Activated T-cell treated with anti-CD3 and anti-CD28 coated beads, Interleukin-2, amount 50 U/mL, for 24 hours (primary cell): Measurements from ENCODE around the gene TEKT5.

Experiments
- DNase-seq: peaks from one replicate; pipeline ENCODE4 v3.0.0-alpha.2; 2020
- H3K27ac Mint-ChIP-seq: 2 replicates; pipeline ENCODE4 v1.8.0; 2020; ENCODE audit warnings: mild to moderate bottlenecking, mixed read lengths
- H3K27me3 Mint-ChIP-seq: 2 replicates; pipeline ENCODE4 v1.8.0; 2020; ENCODE audit warnings: mixed read lengths
- H3K36me3 Mint-ChIP-seq: 2 replicates; pipeline ENCODE4 v1.8.0; 2020; ENCODE audit warnings: low read depth, mixed read lengths
- H3K4me1 Mint-ChIP-seq: 2 replicates; pipeline ENCODE4 v1.8.0; 2020; ENCODE audit warnings: low read depth, mixed read lengths
- H3K4me3 Mint-ChIP-seq: 2 replicates; pipeline ENCODE4 v1.8.0; 2020; ENCODE audit warnings: mild to moderate bottlenecking, moderate library complexity, mixed read lengths
- H3K9me3 Mint-ChIP-seq: 2 replicates; pipeline ENCODE4 v1.8.0; 2020; ENCODE audit warnings: mixed read lengths

TEKT5 gene

DNA sequence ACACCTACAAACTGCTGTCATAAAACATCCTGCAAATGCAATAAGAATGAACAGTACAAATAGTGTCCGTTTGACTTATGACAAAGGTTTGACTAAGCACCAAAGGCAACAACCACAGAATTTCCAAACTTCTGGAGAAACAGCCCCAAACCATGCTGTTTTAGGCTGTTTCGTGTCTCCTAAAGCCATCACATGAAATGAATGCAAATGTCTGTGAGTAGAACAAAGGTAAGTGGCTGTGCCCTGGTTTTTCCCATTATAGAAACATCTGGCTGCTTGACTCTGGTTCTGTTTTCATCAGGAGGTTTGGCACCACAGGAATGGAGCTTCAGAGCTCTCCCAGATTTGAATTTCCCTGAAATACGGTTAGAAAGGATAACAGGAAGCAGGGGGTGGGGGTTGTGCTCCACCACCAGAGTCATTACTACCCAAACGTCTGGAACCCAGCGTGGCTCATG lies 109.7 kb downstream of the TEKT5 start:
- Mint-ChIP-seq H3K27me3 (peaks cover 62% of the 10 kb centered on the region), H3K4me3 (no peak overlapping the region), H3K36me3 (no peaks in the 10 kb centered on the region), H3K9me3 (no peaks in the 10 kb centered on the region), H3K4me1 (peaks cover 2% of the 10 kb centered on the region), H3K27ac (no peak overlapping the region)
- DNase-seq = no peak

DNA sequence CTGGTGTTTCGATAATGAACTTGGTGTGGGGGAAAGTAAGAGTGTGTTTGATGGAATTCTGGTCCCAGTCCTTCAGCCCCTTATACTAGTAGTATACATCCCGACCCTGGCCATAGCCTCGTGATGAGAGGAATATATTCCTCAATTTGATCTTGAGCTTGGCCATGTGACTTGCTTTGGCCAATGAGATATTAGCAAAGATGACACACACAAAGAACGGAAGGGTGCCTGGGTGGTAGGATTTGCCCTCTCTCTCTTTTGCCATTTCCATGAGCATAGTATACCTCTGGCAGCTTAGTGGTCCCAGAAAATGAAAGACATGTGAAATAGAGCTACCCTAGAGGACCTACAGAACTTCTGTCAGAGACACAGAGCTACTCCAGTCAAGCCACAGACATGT lies 111.5 kb downstream of the TEKT5 start:
- Mint-ChIP-seq H3K9me3 (no peaks in the 10 kb centered on the region), H3K27me3 (peaks cover 74% of the 10 kb centered on the region), H3K27ac (no peak overlapping the region), H3K4me3 (no peak overlapping the region), H3K36me3 (no peaks in the 10 kb centered on the region), H3K4me1 (peaks cover 2% of the 10 kb centered on the region)
- DNase-seq = no peak

DNA sequence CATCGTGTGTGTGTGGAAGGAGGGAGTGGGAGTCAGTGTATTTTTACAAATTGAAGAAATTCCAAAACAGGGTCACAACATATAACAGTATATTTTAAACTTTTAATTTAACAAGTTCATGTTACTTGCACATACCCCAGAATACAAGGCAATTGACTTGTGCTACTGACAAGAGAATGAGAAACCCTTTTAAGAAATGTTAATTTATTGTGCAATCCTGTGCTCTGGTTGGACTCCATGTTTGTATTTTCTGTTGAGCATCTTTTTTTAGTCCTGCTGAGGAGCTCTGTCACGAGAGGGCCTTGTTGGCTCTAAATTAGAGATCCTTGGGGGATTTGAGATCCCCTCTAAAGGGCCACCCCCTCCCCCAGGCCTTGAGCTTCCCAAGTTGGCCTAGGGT lies 113.2 kb downstream of the TEKT5 start:
- Mint-ChIP-seq H3K9me3 (no peaks in the 10 kb centered on the region), H3K27ac (no peak overlapping the region), H3K4me3 (no peak overlapping the region), H3K4me1 (peaks cover 2% of the 10 kb centered on the region), H3K27me3 (peaks cover 73% of the 10 kb centered on the region), H3K36me3 (no peaks in the 10 kb centered on the region)
- no peak for DNase-seq

DNA sequence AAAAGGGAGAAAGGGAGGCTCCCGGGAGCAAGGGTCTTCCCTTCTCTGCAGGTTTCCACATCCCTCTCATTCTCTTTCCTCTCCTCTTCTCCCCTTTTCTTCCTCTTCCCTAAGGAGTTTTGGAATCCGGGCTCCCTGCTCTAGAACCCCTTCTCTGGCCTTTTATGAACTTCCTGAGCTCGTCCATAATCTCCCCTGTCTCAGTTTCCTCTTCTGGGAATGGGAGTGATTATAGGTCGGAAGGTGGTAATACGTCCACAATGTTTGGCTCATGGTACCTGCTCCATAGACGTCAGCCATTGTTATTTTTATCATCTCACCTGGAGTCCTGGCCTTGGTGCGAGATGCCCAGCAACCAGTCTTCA lies 113.9 kb downstream of the TEKT5 start:
- no peak for DNase-seq
- Mint-ChIP-seq H3K4me3 (no peak overlapping the region), H3K4me1 (peaks cover 2% of the 10 kb centered on the region), H3K27ac (no peak overlapping the region), H3K27me3 (peaks cover 67% of the 10 kb centered on the region), H3K9me3 (no peaks in the 10 kb centered on the region), H3K36me3 (no peaks in the 10 kb centered on the region)

DNA sequence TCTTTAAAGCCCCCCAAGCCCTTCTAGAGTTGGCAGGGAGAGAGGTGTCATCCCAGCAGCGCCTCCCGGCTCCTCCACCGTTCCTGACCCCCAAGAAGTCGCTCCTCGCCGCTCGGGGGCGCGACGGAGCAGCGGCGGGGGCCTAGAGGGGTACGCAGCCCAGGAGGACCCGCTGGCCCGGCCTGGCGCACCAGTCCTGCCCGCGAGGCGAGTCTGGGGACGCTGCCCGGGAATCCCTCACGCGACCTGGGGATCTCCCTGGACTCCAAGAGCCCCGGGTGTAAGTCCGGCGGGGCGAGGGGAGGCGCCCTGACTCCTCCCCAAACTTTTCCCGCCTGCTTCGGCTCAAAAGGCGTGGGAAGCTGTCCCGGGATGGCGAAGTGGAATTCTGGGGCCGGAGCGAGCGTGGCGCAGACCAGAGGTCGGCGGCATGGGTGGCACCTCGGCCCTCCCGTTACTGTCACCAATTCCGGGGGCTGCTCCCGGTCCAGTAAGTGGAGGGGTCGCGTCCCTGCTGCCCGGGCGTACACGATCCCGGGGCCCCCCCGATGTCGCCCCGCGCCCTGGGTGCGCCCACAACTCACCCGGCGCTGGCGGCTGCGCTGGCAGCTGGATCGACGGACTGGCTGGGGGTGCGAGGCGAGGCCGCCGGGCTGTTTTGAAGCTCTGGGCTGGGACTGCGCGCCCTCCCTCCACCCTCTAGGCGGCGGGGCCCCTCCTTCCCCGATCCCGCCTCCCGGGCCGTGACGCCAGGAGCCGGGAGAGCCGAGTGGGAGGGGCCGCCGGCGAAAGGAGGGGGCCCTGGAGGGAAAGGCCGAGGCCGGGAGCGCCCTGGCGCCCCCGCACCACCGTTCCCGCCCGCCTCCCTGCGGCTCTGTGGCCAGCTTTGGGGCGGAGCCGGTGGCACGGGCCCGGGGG lies 114.5 kb downstream of the TEKT5 start, which contains the start of gene EMP2:
Gene EMP2, minus strand, starts transcription at position 634 of the 918 bp plus-strand sequence. CDS start 32,981 bp downstream, outside the sequence.
- H3K36me3 Mint-ChIP-seq = no peaks in the 10 kb centered on the region
- no peak within 1 kb of the TSS for H3K4me3 Mint-ChIP-seq
- no peak within 1 kb of the TSS for H3K27ac Mint-ChIP-seq
- DNase-seq = no peak
- no peaks in the 10 kb centered on the region for H3K9me3 Mint-ChIP-seq
- peaks cover 2% of the 10 kb centered on the region for H3K4me1 Mint-ChIP-seq
- peaks cover 70% of the 10 kb centered on the region for H3K27me3 Mint-ChIP-seq

DNA sequence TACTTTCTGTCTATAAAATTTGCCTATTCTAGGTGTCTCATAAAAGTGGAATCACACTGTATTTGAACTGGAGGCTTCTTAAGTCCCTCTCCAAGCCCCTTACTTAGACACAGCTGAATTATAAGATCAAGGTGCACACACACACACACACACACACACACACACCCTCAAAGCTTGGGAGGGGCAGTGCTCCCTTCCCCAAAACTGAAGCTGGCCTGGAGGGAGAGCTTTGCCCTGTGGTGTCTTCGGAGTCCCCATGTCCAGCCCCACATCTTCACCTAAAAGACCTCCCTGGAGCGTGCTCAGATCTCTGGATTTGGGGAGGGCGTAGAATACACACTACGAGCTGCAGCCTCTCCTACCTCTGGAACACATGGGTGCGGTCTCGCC lies 115.2 kb downstream of the TEKT5 start:
- Mint-ChIP-seq H3K36me3 (no peaks in the 10 kb centered on the region), H3K9me3 (no peaks in the 10 kb centered on the region), H3K27ac (no peak overlapping the region), H3K4me3 (no peak overlapping the region), H3K27me3 (peaks cover 68% of the 10 kb centered on the region), H3K4me1 (peaks cover 2% of the 10 kb centered on the region)
- no peak for DNase-seq

DNA sequence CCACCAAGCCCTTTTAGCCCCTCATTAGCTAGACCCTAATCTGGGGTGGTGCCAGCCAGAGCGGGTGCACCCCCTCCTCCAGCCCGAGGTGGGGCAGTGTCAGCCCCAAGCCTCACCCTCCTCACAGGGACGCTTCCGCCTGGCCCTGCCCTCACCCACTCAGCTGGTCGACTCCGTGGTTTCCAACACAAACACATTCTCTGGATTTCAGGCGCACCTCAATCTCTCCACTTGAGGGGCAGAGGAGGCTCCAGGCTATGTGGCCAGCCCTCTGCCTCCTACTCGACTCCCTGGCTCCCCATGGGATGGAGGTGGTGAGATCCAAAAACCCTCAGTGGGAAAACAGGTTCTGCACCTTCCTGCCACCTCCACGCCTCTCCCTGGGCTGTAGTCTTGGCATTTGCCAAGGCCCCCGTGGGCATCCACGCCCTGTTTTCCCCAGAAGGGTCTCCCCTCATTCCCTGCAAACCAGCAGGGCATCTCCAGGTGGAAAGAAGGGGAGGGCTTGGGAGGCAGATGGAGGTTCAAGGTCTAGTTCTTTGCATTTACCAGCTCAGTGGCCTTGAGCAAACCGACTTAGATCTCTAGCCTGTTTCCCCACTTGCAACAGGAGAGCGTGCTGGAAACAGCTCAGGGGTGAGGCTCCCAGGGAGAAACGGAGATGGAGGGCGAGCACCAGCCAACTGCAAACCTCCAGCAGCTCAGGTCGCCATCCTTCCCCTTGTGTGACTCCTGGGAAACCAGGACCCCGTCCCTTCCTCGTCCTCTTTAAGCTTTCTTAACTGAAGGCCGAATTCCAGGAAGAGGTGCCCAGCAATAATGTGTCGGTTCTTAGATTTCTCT lies 116.0 kb downstream of the TEKT5 start:
- no peaks in the 10 kb centered on the region for H3K9me3 Mint-ChIP-seq
- H3K27me3 Mint-ChIP-seq = peaks cover 64% of the 10 kb centered on the region
- H3K4me3 Mint-ChIP-seq = no peak overlapping the region
- H3K4me1 Mint-ChIP-seq = peaks cover 2% of the 10 kb centered on the region
- H3K27ac Mint-ChIP-seq = no peak overlapping the region
- DNase-seq = no peak
- no peaks in the 10 kb centered on the region for H3K36me3 Mint-ChIP-seq
